HG03175 (cell line): ENCODE measurements around the gene TMEM106B.
"Not testable (repeated sequence)": the region's sequence is repeated elsewhere in the genome, so short reads cannot be mapped to it uniquely, and the experiment has no call there.

Experiments used
- ATAC-seq: cut with Tn5 transposase; IDR thresholded peaks from one replicate; pipeline ENCODE4 v1.9.1; 2021; ENCODE audit warnings: mild to moderate bottlenecking, moderate library complexity; ENCODE audit not compliant: unreplicated experiment

The TMEM106B gene

GRCh38 chr7:12211054-12211710 lies at the start of gene TMEM106B:
TSS of gene TMEM106B (plus strand) at chr7:12211294. CDS start at chr7:12214811, 3,517 bp downstream.
- ATAC-seq = peak; percentile 96

GRCh38 chr7:12162415-12163113 lies 48.5 kb upstream of the TMEM106B start:
- no peak for ATAC-seq

GRCh38 chr7:12168065-12168464 lies 43.0 kb upstream of the TMEM106B start:
- ATAC-seq = not testable (repeated sequence)

GRCh38 chr7:12169981-12170820 lies 40.9 kb upstream of the TMEM106B start:
- ATAC-seq = not testable (repeated sequence)

- no peak for ATAC-seq
These were observed 37.4 kb upstream of the TMEM106B start for GRCh38 chr7:12173671-12174070.

GRCh38 chr7:12174931-12175330 lies 36.2 kb upstream of the TMEM106B start:
- ATAC-seq = no peak

GRCh38 chr7:12178317-12178716 lies 32.8 kb upstream of the TMEM106B start:
- ATAC-seq = no peak

GRCh38 chr7:12194426-12194825 lies 16.7 kb upstream of the TMEM106B start:
- no peak for ATAC-seq

- no peak for ATAC-seq
These were observed 14.7 kb upstream of the TMEM106B start for GRCh38 chr7:12196386-12196785.

GRCh38 chr7:12199363-12199762 lies 11.7 kb upstream of the TMEM106B start:
- no peak for ATAC-seq

- ATAC-seq = no peak
These were observed 4.0 kb upstream of the TMEM106B start for GRCh38 chr7:12207046-12207445.

GRCh38 chr7:12209221-12209620 lies 1.9 kb upstream of the TMEM106B start:
- no peak for ATAC-seq

- ATAC-seq = peak; percentile 39
These were observed 678 bp upstream of the TMEM106B start for GRCh38 chr7:12210179-12211053.

GRCh38 chr7:12211711-12212485 lies 804 bp downstream of the TMEM106B start:
- ATAC-seq = no peak

GRCh38 chr7:12217311-12217710 lies 6.2 kb downstream of the TMEM106B start:
- ATAC-seq = no peak

- ATAC-seq = no peak
These were observed 9.4 kb downstream of the TMEM106B start for GRCh38 chr7:12220389-12221046.

GRCh38 chr7:12221414-12221813 lies 10.3 kb downstream of the TMEM106B start:
- ATAC-seq = no peak

- ATAC-seq = peak; percentile 95
These were observed 11.9 kb downstream of the TMEM106B start for GRCh38 chr7:12222889-12223579.

- not testable (repeated sequence) for ATAC-seq
These were observed 13.9 kb downstream of the TMEM106B start for GRCh38 chr7:12225017-12225416.
